Loucy (cell line): ENCODE data around the gene MED13L.

Experiments
- H2AFZ ChIP-seq: fragments of 200-600 bp; sonication (generic); 2 replicates; pipeline ENCODE4 v1.6.0; 2016; ENCODE audit warnings: antibody characterized with exemption, mild to moderate bottlenecking, low read length, moderate library complexity
- H3F3A ChIP-seq: fragments of 200-600 bp; 2 replicates; pipeline ENCODE4 v1.6.0; 2016; ENCODE audit warnings: antibody characterized with exemption, low read depth, mild to moderate bottlenecking
- H3K27me3 ChIP-seq: fragments of 200-600 bp; sonication (generic); 2 replicates; pipeline ENCODE4 v1.6.1; 2014; ENCODE audit warnings: low read length, mild to moderate bottlenecking; ENCODE audit not compliant: insufficient read depth, poor library complexity, severe bottlenecking
- H3K36me3 ChIP-seq: fragments of 200-600 bp; sonication (generic); 2 replicates; pipeline ENCODE4 v1.6.1; 2016; ENCODE audit warnings: low read length; ENCODE audit not compliant: insufficient read depth
- H3K4me1 ChIP-seq: fragments of 200-600 bp; sonication (generic); 2 replicates; pipeline ENCODE4 v1.5.1; 2014; ENCODE audit warnings: low read length, mild to moderate bottlenecking; ENCODE audit not compliant: insufficient read depth, poor library complexity, severe bottlenecking
- H3K4me2 ChIP-seq: fragments of 200-600 bp; sonication (generic); 2 replicates; pipeline ENCODE4 v1.6.0; 2014; ENCODE audit warnings: antibody characterized with exemption, low read length, low read depth, mild to moderate bottlenecking; ENCODE audit not compliant: poor library complexity, severe bottlenecking
- H3K4me3 ChIP-seq: fragments of 200-600 bp; sonication (generic); 2 replicates; pipeline ENCODE4 v1.5.1; 2014; ENCODE audit warnings: low read length, mild to moderate bottlenecking, mixed read lengths; ENCODE audit not compliant: poor library complexity, severe bottlenecking
- H3K79me2 ChIP-seq: fragments of 200-600 bp; sonication (generic); 2 replicates; pipeline ENCODE4 v1.6.1; 2014; ENCODE audit warnings: low read length; ENCODE audit not compliant: insufficient read depth
- H3K9ac ChIP-seq: fragments of 200-600 bp; sonication (generic); 2 replicates; pipeline ENCODE4 v1.6.0; 2014; ENCODE audit warnings: mild to moderate bottlenecking, low read depth, low read length, moderate library complexity; ENCODE audit not compliant: poor library complexity, severe bottlenecking
- H3K9me2 ChIP-seq: fragments of 200-600 bp; sonication (generic); replicated peaks from 2 replicates; pipeline ENCODE4 v1.6.1; 2016; ENCODE audit warnings: low read depth, low read length, mixed read lengths
- H3K9me3 ChIP-seq: fragments of 200-600 bp; sonication (generic); 2 replicates; pipeline ENCODE4 v1.6.1; 2014; ENCODE audit warnings: mild to moderate bottlenecking, antibody characterized with exemption, low read length, low read depth; ENCODE audit not compliant: insufficient read depth
- H4K20me1 ChIP-seq: fragments of 200-600 bp; sonication (generic); 2 replicates; pipeline ENCODE4 v1.6.0; 2014; ENCODE audit warnings: antibody characterized with exemption, low read length, mild to moderate bottlenecking; ENCODE audit not compliant: insufficient read depth, poor library complexity, severe bottlenecking
- EZH2phosphoT487 ChIP-seq: fragments of 200-600 bp; IDR thresholded peaks from 2 replicates; pipeline ENCODE4 v1.6.1; 2018; ENCODE audit warnings: antibody characterized with exemption, mild to moderate bottlenecking, moderate library complexity, borderline replicate concordance
- TF ChIP-seq, protein P1 (sequence below): fragments of 200-600 bp; sonication (generic); conservative IDR thresholded peaks from 2 replicates; pipeline ENCODE4 v1.5.1; 2014; ENCODE audit warnings: mild to moderate bottlenecking, antibody characterized with exemption, low read length

MED13L gene

DNA sequence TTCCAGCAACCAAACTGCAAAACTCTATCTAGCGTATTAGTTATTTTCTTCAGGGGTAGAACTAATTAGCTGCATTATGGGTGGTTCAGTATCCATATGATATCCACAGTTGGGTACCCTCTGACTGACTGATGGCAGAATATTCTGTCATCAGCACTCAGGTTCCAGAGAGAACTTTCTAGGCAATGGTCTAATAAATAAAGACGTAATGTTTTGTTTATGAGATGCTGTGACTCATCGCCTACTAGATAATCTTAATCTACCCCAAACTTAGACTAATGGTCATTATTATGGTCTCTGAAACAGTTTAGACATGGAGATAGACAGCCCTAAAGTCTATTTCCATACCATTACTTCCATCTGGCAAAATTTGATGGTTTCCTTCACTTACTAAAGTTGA is 220.1 kb downstream of the MED13L start:
- Histone ChIP-seq H3K79me2 (peaks cover 70% of the 10 kb centered on the region), H3K4me1 (peaks cover 9% of the 10 kb centered on the region), H4K20me1 (peaks cover 44% of the 10 kb centered on the region)

DNA sequence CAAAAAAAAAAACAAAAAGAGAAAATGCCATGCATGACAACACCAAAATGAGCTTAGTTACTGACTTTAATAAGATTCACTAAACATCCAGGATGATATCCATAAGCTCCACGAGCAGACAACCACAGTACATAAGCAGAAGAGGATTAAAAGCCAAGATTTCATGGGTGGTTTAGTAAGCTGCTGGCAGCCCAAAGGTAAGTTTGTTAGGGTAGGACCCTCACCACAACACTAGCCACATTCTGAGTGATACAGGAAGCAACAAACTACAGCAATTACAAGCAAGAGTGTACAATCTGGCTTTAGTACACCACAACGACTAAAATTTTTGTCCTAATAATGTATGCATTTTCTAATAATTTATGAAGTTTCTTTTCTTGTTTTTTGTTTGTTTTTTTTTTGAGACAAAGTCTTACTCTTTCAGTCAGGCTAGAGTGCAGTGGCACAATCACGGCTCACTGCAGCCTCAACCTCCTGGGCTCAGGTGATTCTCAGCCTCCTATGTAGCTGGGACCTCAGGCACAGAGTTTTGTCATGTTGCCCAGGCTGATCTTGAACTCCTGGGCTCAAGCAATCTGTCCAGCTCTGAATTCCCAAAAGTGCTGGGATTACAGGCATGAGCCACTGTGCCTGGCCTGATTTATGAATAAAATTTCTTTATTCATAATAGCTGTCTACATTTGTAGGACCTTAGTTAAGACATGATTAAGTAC is 221.4 kb downstream of the MED13L start:
- Histone ChIP-seq H3K79me2 (peaks cover 78% of the 10 kb centered on the region), H3K4me3 (no peak overlapping the region), H3K4me1 (peaks cover 9% of the 10 kb centered on the region), H3K27me3 (no peaks in the 10 kb centered on the region), H2AFZ (no peak overlapping the region), H3K9ac (no peak overlapping the region), H3K9me2 (no peaks in the 10 kb centered on the region), H3F3A (no peaks in the 10 kb centered on the region), H3K4me2 (peak overlapping the region; percentile 21), H4K20me1 (peaks cover 44% of the 10 kb centered on the region), H3K36me3 (no peaks in the 10 kb centered on the region), H3K9me3 (no peaks in the 10 kb centered on the region)
- TF ChIP-seq EZH2phosphoT487, result no peak
- TF ChIP-seq, protein P1, sequence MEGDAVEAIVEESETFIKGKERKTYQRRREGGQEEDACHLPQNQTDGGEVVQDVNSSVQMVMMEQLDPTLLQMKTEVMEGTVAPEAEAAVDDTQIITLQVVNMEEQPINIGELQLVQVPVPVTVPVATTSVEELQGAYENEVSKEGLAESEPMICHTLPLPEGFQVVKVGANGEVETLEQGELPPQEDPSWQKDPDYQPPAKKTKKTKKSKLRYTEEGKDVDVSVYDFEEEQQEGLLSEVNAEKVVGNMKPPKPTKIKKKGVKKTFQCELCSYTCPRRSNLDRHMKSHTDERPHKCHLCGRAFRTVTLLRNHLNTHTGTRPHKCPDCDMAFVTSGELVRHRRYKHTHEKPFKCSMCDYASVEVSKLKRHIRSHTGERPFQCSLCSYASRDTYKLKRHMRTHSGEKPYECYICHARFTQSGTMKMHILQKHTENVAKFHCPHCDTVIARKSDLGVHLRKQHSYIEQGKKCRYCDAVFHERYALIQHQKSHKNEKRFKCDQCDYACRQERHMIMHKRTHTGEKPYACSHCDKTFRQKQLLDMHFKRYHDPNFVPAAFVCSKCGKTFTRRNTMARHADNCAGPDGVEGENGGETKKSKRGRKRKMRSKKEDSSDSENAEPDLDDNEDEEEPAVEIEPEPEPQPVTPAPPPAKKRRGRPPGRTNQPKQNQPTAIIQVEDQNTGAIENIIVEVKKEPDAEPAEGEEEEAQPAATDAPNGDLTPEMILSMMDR, result no peak

More for the DNA sequence above, 220.1 kb downstream of the MED13L start:
- Histone ChIP-seq H3K36me3 (no peaks in the 10 kb centered on the region), H3K27me3 (no peaks in the 10 kb centered on the region), H3K9ac (no peak overlapping the region), H3K4me2 (no peak overlapping the region), H3F3A (no peaks in the 10 kb centered on the region), H3K9me3 (no peaks in the 10 kb centered on the region), H3K9me2 (no peaks in the 10 kb centered on the region), H3K4me3 (no peak overlapping the region), H2AFZ (no peak overlapping the region)
- TF ChIP-seq, protein P1, result no peak
- no peak for TF ChIP-seq EZH2phosphoT487

DNA sequence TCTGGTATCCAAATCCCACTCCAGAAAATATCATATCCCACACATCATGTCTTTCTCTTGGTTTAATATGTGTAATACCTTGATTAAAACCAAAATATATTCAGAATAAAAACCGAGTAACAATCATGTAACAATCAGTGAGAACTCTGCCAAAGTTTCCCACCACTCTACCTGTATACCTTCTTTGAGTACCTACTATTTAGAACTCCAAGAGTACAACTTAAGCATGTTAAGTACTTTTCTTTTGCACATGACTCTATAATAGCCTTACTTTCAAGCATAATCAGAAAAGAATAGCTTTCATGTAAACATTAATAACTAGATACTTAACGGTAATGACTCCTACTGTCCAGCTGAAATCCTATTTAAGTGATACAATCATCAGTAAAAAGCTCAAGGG is 223.2 kb downstream of the MED13L start:
- Histone ChIP-seq H3K4me3 (no peak overlapping the region), H3K36me3 (no peaks in the 10 kb centered on the region), H3K27me3 (no peaks in the 10 kb centered on the region), H3F3A (no peaks in the 10 kb centered on the region), H4K20me1 (peaks cover 54% of the 10 kb centered on the region), H3K4me1 (peaks cover 22% of the 10 kb centered on the region), H3K9me3 (no peaks in the 10 kb centered on the region), H3K4me2 (no peak overlapping the region), H3K9me2 (no peaks in the 10 kb centered on the region), H3K79me2 (peaks cover 80% of the 10 kb centered on the region), H3K9ac (no peak overlapping the region), H2AFZ (no peak overlapping the region)
- no peak for TF ChIP-seq EZH2phosphoT487
- TF ChIP-seq, protein P1, result no peak
